ENCODE data around the gene CA10. TPM values are rescaled to one million over a fixed set of nuclear protein-coding genes. Genes with fewer than 3 reads are reported as not detected.
A peak's percentile ranks its signal among the peaks of the same experiment; 100 is the strongest.

Gene CA10
- total and polyA plus RNA-seq, 2 experiments from 2014 or later: 0.33 TPM; not detected in 1

DNA sequence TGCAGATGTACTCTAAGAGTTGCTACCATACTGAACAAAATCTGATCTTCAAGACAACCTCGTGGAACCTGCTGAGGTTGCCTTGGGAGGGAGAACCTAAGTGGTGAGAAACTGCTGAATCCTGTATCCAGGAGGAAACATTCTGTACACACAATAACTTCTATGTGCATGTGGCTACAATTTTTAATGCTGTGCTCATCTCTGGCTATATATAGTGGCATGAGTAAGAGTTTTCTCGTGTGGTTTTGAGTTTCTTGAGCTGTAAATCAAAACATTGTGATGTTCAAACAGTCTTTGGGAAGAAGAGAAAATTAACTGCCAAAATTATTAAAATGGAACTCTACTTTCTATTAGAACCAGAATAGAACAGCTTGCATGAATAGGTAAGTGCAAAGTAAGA, 206.8 kb downstream of the CA10 start:
- TF ChIP-seq, protein P1, sequence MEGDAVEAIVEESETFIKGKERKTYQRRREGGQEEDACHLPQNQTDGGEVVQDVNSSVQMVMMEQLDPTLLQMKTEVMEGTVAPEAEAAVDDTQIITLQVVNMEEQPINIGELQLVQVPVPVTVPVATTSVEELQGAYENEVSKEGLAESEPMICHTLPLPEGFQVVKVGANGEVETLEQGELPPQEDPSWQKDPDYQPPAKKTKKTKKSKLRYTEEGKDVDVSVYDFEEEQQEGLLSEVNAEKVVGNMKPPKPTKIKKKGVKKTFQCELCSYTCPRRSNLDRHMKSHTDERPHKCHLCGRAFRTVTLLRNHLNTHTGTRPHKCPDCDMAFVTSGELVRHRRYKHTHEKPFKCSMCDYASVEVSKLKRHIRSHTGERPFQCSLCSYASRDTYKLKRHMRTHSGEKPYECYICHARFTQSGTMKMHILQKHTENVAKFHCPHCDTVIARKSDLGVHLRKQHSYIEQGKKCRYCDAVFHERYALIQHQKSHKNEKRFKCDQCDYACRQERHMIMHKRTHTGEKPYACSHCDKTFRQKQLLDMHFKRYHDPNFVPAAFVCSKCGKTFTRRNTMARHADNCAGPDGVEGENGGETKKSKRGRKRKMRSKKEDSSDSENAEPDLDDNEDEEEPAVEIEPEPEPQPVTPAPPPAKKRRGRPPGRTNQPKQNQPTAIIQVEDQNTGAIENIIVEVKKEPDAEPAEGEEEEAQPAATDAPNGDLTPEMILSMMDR (IDR thresholded peaks at IDR 0.05; ENCODE audit: poor library complexity): no peak
- TF ChIP-seq EZH2 (IDR thresholded peaks at IDR 0.05; ENCODE audit: borderline replicate concordance) (no peak), EZH2phosphoT487 (IDR thresholded peaks at IDR 0.05; ENCODE audit: low read depth, severe bottlenecking, unreplicated experiment) (no peak)
- no peak for DNase-seq (ENCODE audit: low spot score)
- H3K4me2 ChIP-seq: no peak overlapping the region
- no peak overlapping the region for H2AFZ ChIP-seq
- WGBS (ENCODE audit: low lambda C conversion rate, missing lambda C conversion rate): 34% methylated on average over 2 of the region's 2 CpGs
- H3K4me3 ChIP-seq: no peak overlapping the region
- no peak overlapping the region for H3K27ac ChIP-seq
- no peaks in the 10 kb centered on the region for H3K27me3 ChIP-seq
- H3K9me2 ChIP-seq (replicated peaks; ENCODE audit: insufficient read depth): no peaks in the 10 kb centered on the region
- H4K20me1 ChIP-seq (ENCODE audit: insufficient read depth, poor library complexity, severe bottlenecking): no peaks in the 10 kb centered on the region
- H3K9me3 ChIP-seq (ENCODE audit: low read depth): no peaks in the 10 kb centered on the region
- H3K4me1 ChIP-seq (ENCODE audit: insufficient read depth): peaks cover 8% of the 10 kb centered on the region
- no peaks in the 10 kb centered on the region for H3K79me2 ChIP-seq
- no peaks in the 10 kb centered on the region for H3K36me3 ChIP-seq (replicated peaks; ENCODE audit: insufficient read depth, low read depth)

DNA sequence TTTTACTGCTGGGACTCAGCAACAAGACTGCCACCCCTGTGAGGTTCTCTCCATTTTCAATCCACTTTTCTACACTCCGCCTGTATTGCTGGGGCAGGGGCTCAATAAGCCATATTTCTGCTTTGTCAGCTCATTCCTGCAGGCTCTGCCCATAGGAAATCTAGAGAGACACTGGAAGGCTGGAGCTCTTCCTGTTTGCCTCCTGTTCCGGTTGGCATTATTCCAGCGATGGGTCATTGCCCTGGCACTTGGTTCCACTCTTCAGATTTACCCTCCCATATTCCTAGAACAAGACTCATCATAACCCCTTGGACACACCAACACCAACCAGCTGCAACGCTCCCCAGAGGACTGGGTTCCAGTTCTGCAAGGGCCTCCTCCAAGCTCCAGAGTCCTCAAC, 210.4 kb downstream of the CA10 start:
- 95% methylated on average over 4 of the region's 4 CpGs for WGBS (ENCODE audit: low lambda C conversion rate, missing lambda C conversion rate)
- Histone ChIP-seq H2AFZ (no peak overlapping the region), H3K9me3 (ENCODE audit: low read depth) (no peaks in the 10 kb centered on the region), H3K27ac (no peak overlapping the region), H3K4me1 (ENCODE audit: insufficient read depth) (peaks cover 8% of the 10 kb centered on the region), H3K79me2 (no peaks in the 10 kb centered on the region), H3K27me3 (no peaks in the 10 kb centered on the region), H3K36me3 (replicated peaks; ENCODE audit: insufficient read depth, low read depth) (no peaks in the 10 kb centered on the region), H3K9me2 (replicated peaks; ENCODE audit: insufficient read depth) (no peaks in the 10 kb centered on the region), H4K20me1 (ENCODE audit: insufficient read depth, poor library complexity, severe bottlenecking) (no peaks in the 10 kb centered on the region), H3K4me3 (no peak overlapping the region), H3K4me2 (no peak overlapping the region)
- no peak for TF ChIP-seq EZH2phosphoT487 (IDR thresholded peaks at IDR 0.05; ENCODE audit: low read depth, severe bottlenecking, unreplicated experiment)
- no peak for TF ChIP-seq EZH2 (IDR thresholded peaks at IDR 0.05; ENCODE audit: borderline replicate concordance)
- TF ChIP-seq, protein P1 (IDR thresholded peaks at IDR 0.05; ENCODE audit: poor library complexity): no peak
- DNase-seq (ENCODE audit: low spot score): no peak

DNA sequence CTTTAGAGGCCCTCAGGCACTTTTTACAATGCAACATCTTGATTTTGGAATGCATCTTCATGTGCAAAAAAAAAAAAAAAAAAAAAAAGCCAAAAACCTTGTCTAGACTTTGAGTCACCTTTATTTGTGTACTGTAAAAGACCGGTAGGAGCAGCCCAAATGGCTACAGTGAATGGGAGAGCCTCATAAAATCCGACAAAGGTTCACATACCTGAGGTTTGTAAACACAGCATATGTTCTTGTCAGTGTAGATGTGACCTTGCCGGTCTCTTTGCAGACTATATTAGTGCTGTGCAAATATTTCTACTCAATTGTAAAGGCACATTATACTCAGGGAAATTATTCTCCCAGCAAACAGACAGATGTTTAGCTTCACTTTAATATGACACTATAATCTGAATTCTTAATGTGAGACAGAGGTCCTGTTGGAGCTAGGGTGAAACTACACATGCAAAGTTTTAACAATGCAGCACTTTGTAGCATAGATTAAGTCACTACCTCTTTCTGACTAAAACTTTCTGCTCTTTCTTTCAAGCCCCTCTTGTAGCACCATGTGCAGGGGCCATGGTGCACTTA, 211.3 kb downstream of the CA10 start:
- H3K9me2 ChIP-seq (replicated peaks; ENCODE audit: insufficient read depth): no peaks in the 10 kb centered on the region
- H3K4me1 ChIP-seq (ENCODE audit: insufficient read depth): peaks cover 8% of the 10 kb centered on the region
- H4K20me1 ChIP-seq (ENCODE audit: insufficient read depth, poor library complexity, severe bottlenecking): no peaks in the 10 kb centered on the region
- peak; percentile 21 for DNase-seq (ENCODE audit: low spot score)
- WGBS (ENCODE audit: low lambda C conversion rate, missing lambda C conversion rate): 21% methylated on average over 3 of the region's 3 CpGs
- H3K27me3 ChIP-seq: no peaks in the 10 kb centered on the region
- no peak overlapping the region for H2AFZ ChIP-seq
- H3K4me3 ChIP-seq: no peak overlapping the region
- peak overlapping the region; percentile 32 for H3K4me2 ChIP-seq
- no peaks in the 10 kb centered on the region for H3K36me3 ChIP-seq (replicated peaks; ENCODE audit: insufficient read depth, low read depth)
- no peaks in the 10 kb centered on the region for H3K79me2 ChIP-seq
- H3K9me3 ChIP-seq (ENCODE audit: low read depth): no peaks in the 10 kb centered on the region
- H3K27ac ChIP-seq: no peak overlapping the region
- TF ChIP-seq EZH2phosphoT487 (IDR thresholded peaks at IDR 0.05; ENCODE audit: low read depth, severe bottlenecking, unreplicated experiment): no peak
- no peak for TF ChIP-seq EZH2 (IDR thresholded peaks at IDR 0.05; ENCODE audit: borderline replicate concordance)
- TF ChIP-seq, protein P1 (IDR thresholded peaks at IDR 0.05; ENCODE audit: poor library complexity): no peak
